ENCODE data around the gene ZCCHC24. TPM values are rescaled to one million over a fixed set of nuclear protein-coding genes. Genes with fewer than 3 reads are reported as not detected.

The ZCCHC24 gene
- total and polyA plus RNA-seq, 2 donors (not counting 3 experiments of a cell fraction or from before 2014, with no cell fraction given): 5.2 to 8.4 TPM

DNA sequence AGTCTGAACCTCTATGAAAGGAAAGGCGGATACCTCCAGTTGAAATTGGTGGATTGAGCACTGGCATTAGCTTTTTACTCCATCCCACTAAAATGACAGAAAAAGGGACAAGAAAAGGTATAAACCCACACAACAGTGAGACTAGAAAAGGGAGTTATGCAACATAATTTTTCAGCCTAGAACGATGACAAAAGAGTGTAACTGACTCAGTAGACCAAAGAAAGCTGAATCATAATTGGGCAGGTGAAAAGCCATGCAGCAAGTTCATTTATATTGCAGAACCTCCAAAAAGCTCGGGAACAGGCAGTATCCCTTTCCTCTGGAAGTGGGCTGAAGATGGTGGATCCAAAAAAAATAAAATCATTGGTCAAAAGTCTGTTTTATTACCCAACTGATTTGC, 30.5 kb upstream of the ZCCHC24 start:
- intact Hi-C loops (cut with micrococcal nuclease): no loop called here

More for the DNA sequence above, 30.5 kb upstream of the ZCCHC24 start:
- Histone ChIP-seq H3K27me3 (ENCODE audit: control insufficient read depth in 2 of 2, insufficient read depth in 2 of 2, low read length in 2 of 2) (peaks cover 13 to 15% of the 10 kb centered on the region in 2 experiments), H4K20me1 (replicated peaks; ENCODE audit: control insufficient read depth, extremely low read depth, insufficient read depth, low read length) (no peaks in the 10 kb centered on the region), H3K4me1 (ENCODE audit: control insufficient read depth, extremely low read depth, insufficient read depth, low read length) (no peaks in the 10 kb centered on the region), H3K4me3 (replicated peaks in 1 of 3; ENCODE audit: insufficient read depth in 1 of 3, low read depth in 1 of 3, low read length in 3 of 3) (no peak overlapping the region), H2AFZ (ENCODE audit: low read depth, low read length) (no peak overlapping the region), H3K4me2 (ENCODE audit: insufficient read depth, low read length) (no peak overlapping the region), H3K36me3 (ENCODE audit: control insufficient read depth in 2 of 2, extremely low read depth in 1 of 2, insufficient read depth in 2 of 2, low read length in 2 of 2) (no peaks in the 10 kb centered on the region), H3K9ac (replicated peaks; ENCODE audit: extremely low read depth, insufficient read depth, low read length) (no peak overlapping the region), H3K9me3 (replicated peaks; ENCODE audit: control insufficient read depth, insufficient read depth, low read length) (no peaks in the 10 kb centered on the region), H3K27ac (ENCODE audit: insufficient read depth, low read depth, low read length) (no peak overlapping the region), H3K79me2 (ENCODE audit: control insufficient read depth, insufficient read depth, low read length) (no peaks in the 10 kb centered on the region), H3K9me1 (replicated peaks; ENCODE audit: control insufficient read depth, extremely low read depth, insufficient read depth, low read length) (no peaks in the 10 kb centered on the region)
- ChIA-PET POLR2A (no interaction called here), CTCF (interaction anchor here (1.3 to 4.6 kb wide), 3 partner anchors 8 to 102 kb away, joined by 4 to 39 read pairs (median 30); no protein-coding TSS in a partner anchor)
- dilution Hi-C loops (cut with MboI; ENCODE audit: extremely low pct_ligation_motif_present, low sequenced_read_pairs): no loop called here
- no TSS peak for BruUV-seq (replicated peaks)
- FAIRE-seq: no peak
- DNase-seq (ENCODE audit: low read depth, low spot score): no peak
- TF ChIP-seq EZH2 (IDR thresholded peaks at IDR 0.05; ENCODE audit: borderline replicate concordance, low read depth, low read length, severe bottlenecking): no peak
- TF ChIP-seq, protein P1, sequence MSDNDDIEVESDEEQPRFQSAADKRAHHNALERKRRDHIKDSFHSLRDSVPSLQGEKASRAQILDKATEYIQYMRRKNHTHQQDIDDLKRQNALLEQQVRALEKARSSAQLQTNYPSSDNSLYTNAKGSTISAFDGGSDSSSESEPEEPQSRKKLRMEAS (IDR thresholded peaks at IDR 0.05; ENCODE audit: insufficient read depth, insufficient read length): no peak
- TF ChIP-seq JUN (IDR thresholded peaks at IDR 0.05; ENCODE audit: borderline replicate concordance, insufficient read depth, insufficient read length, low read depth): no peak
- no peak for TF ChIP-seq POLR2AphosphoS5 (IDR thresholded peaks at IDR 0.05; ENCODE audit: insufficient read depth, low read depth, low read length)
- no peak for TF ChIP-seq MYC (IDR thresholded peaks at IDR 0.05; ENCODE audit: low read depth, low read length)
- no peak for TF ChIP-seq GATA2 (IDR thresholded peaks at IDR 0.05; ENCODE audit: insufficient read depth, insufficient read length, low read depth, low read length)
- no peak for TF ChIP-seq POLR2A (IDR thresholded peaks at IDR 0.05; ENCODE audit: low read depth, low read length)
- TF ChIP-seq, protein P2, sequence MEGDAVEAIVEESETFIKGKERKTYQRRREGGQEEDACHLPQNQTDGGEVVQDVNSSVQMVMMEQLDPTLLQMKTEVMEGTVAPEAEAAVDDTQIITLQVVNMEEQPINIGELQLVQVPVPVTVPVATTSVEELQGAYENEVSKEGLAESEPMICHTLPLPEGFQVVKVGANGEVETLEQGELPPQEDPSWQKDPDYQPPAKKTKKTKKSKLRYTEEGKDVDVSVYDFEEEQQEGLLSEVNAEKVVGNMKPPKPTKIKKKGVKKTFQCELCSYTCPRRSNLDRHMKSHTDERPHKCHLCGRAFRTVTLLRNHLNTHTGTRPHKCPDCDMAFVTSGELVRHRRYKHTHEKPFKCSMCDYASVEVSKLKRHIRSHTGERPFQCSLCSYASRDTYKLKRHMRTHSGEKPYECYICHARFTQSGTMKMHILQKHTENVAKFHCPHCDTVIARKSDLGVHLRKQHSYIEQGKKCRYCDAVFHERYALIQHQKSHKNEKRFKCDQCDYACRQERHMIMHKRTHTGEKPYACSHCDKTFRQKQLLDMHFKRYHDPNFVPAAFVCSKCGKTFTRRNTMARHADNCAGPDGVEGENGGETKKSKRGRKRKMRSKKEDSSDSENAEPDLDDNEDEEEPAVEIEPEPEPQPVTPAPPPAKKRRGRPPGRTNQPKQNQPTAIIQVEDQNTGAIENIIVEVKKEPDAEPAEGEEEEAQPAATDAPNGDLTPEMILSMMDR (IDR thresholded peaks at IDR 0.05; ENCODE audit: extremely low read depth in 1 of 2, insufficient read depth in 1 of 2, low read depth in 1 of 2, low read length in 2 of 2): no peak

Data from endothelial cell of umbilical vein (primary cell).